GM12878 (cell line): ENCODE results near the gene CLDN15. TPM values are rescaled to one million over a fixed set of nuclear protein-coding genes. Genes with fewer than 3 reads are reported as not detected.

Experiments used
- ATAC-seq: fragments of 200-7000 bp; cut with Tn5 transposase; 3 replicates; pipeline ENCODE4 v1.9.1; 2020; ENCODE audit warnings: mild to moderate bottlenecking, moderate library complexity
- BruUV-seq: library from RNA; stranded (reverse); fragments of 400-500 nt; replicated peaks from 2 replicates; lab custom pipeline; 2021; lab: Mats Ljungman, UMichigan
- CTCF ChIA-PET: fragments of 300-600 bp; sonication (Branson Sonifier 250); formaldehyde crosslinking; extraction: SDS; loops from one replicate; lab custom pipeline; 2021; ENCODE audit warnings: inconsistent platforms; lab: Yijun Ruan, JAX
- POLR2A ChIA-PET: fragments of 350-600 bp; formaldehyde crosslinking; extraction: SDS; loops from one replicate; lab custom pipeline; 2021; ENCODE audit warnings: inconsistent platforms; lab: Charles Lee
- RAD21 ChIA-PET: fragments of 300-600 bp; sonication (Branson Sonifier 250); formaldehyde crosslinking; loops from one replicate; lab custom pipeline; 2023; ENCODE audit warnings: antibody characterized with exemption; ENCODE audit not compliant: unreplicated experiment; lab: Charles Lee
- SMC1A ChIA-PET: fragments of 300-600 bp; sonication (Branson Sonifier 250); formaldehyde crosslinking; loops from one replicate; lab custom pipeline; 2023; ENCODE audit not compliant: unreplicated experiment, uncharacterized antibody; lab: Charles Lee
- DNase-seq: peaks from one replicate; pipeline ENCODE4 v3.0.0-alpha.2; 2011; ENCODE audit warnings: low read depth, low spot score
- FAIRE-seq: peaks from 3 replicates; lab custom pipeline; 2011; peaks lifted over from hg19 to GRCh38; lab: Jason Lieb, UNC
- H2AFZ ChIP-seq: 2 replicates; pipeline ENCODE4 v1.6.0; 2011; ENCODE audit warnings: low read depth, low read length, control low read depth; ENCODE audit not compliant: control insufficient read depth
- H3K27ac ChIP-seq: 2 replicates; pipeline ENCODE4 v1.5.1; 2011; ENCODE audit warnings: control low read depth; ENCODE audit not compliant: control insufficient read depth, insufficient read depth
- H3K27me3 ChIP-seq, 2 experiments: replicated peaks in 1 of 2; 2 replicates each; pipeline versions ENCODE4 v1.6.0 to v1.6.1; 2011; ENCODE audit warnings: low read length in 1 of 2; ENCODE audit not compliant: control insufficient read depth in 2 of 2, insufficient read depth in 2 of 2
- H3K36me3 ChIP-seq, 2 experiments: 2 replicates each; pipeline ENCODE4 v1.5.1; 2011; ENCODE audit warnings: low read length in 1 of 2; ENCODE audit not compliant: control insufficient read depth in 2 of 2, insufficient read depth in 2 of 2
- H3K4me1 ChIP-seq: 2 replicates; pipeline ENCODE4 v1.6.1; 2011; ENCODE audit warnings: mild to moderate bottlenecking, low read length, moderate library complexity, mixed read lengths; ENCODE audit not compliant: control insufficient read depth, insufficient read depth
- H3K4me2 ChIP-seq: 2 replicates; pipeline ENCODE4 v1.6.0; 2011; ENCODE audit warnings: control low read depth; ENCODE audit not compliant: control insufficient read depth, insufficient read depth
- H3K4me3 ChIP-seq: fragments of 200-600 bp; sonication (generic); 2 replicates; pipeline ENCODE4 v1.5.1; 2016
- H3K79me2 ChIP-seq: 2 replicates; pipeline ENCODE4 v1.6.0; 2011; ENCODE audit warnings: low read length; ENCODE audit not compliant: control insufficient read depth, insufficient read depth
- H3K9ac ChIP-seq: 2 replicates; pipeline ENCODE4 v1.8.0; 2011; ENCODE audit warnings: low read length, control low read depth, mixed read lengths; ENCODE audit not compliant: control insufficient read depth, insufficient read depth
- H3K9me3 ChIP-seq: replicated peaks from 3 replicates; pipeline ENCODE4 v1.5.1; 2011; ENCODE audit warnings: mild to moderate bottlenecking, low read length; ENCODE audit not compliant: control insufficient read depth, insufficient read depth
- H4K20me1 ChIP-seq: 2 replicates; pipeline ENCODE4 v1.6.0; 2011; ENCODE audit not compliant: control insufficient read depth, insufficient read depth
- BHLHE40 ChIP-seq, 2 experiments: fragments of 450-650 bp in 1 of 2; IDR thresholded peaks; 2 replicates each; pipeline ENCODE4 v1.6.1; 2011 to 2017; ENCODE audit warnings: low read depth in 2 of 2, borderline replicate concordance in 1 of 2, improper control_type of control experiment in 1 of 2, low read length in 1 of 2, mild to moderate bottlenecking in 1 of 2
- E2F8 ChIP-seq: fragments of 450-650 bp; IDR thresholded peaks from 2 replicates; pipeline ENCODE4 v1.6.1; 2018; ENCODE audit warnings: mild to moderate bottlenecking, low read depth, moderate library complexity; ENCODE audit not compliant: partially characterized antibody
- EP300 ChIP-seq, 2 experiments: fragments of 150-350 bp in 1 of 2; IDR thresholded peaks; 2 replicates each; pipeline ENCODE4 v1.6.1; 2011 to 2012; ENCODE audit warnings: low read depth in 2 of 2, low read length in 2 of 2, borderline replicate concordance in 1 of 2, improper control_type of control experiment in 1 of 2, inconsistent platforms in 1 of 2; ENCODE audit not compliant: control insufficient read depth in 1 of 2
- ETV6 ChIP-seq, 2 experiments: fragments of 450-650 bp in 1 of 2; IDR thresholded peaks in 1 of 2; conservative IDR thresholded peaks in 1 of 2; 2 replicates each; pipeline ENCODE4 v1.6.1; 2014; ENCODE audit warnings: antibody characterized with exemption in 1 of 2, borderline replicate concordance in 1 of 2, low read depth in 1 of 2, mild to moderate bottlenecking in 1 of 2, moderate library complexity in 1 of 2
- HCFC1 ChIP-seq: fragments of 150-350 bp; IDR thresholded peaks from 2 replicates; pipeline ENCODE4 v1.6.1; 2014; ENCODE audit warnings: low read length
- HDAC6 ChIP-seq: fragments of 200-600 bp; sonication (generic); IDR thresholded peaks from one replicate; pipeline ENCODE4 v1.8.0; 2017; ENCODE audit warnings: antibody characterized with exemption; ENCODE audit not compliant: unreplicated experiment
- KAT2A ChIP-seq: conservative IDR thresholded peaks from 2 replicates; pipeline ENCODE4 v1.6.1; 2011; ENCODE audit warnings: low read depth, low read length; ENCODE audit not compliant: control insufficient read depth
- MLLT1 ChIP-seq: fragments of 450-650 bp; IDR thresholded peaks from 2 replicates; pipeline ENCODE4 v1.6.1; 2016; ENCODE audit warnings: mild to moderate bottlenecking
- PML ChIP-seq: IDR thresholded peaks from 2 replicates; pipeline ENCODE4 v1.6.1; 2012; ENCODE audit warnings: low read length, inconsistent platforms
- POLR2AphosphoS5 ChIP-seq: IDR thresholded peaks from 2 replicates; pipeline ENCODE4 v1.6.1; 2011; ENCODE audit warnings: mild to moderate bottlenecking, low read length, inconsistent platforms
- RAD21 ChIP-seq: IDR thresholded peaks from 2 replicates; pipeline ENCODE4 v1.6.1; 2011; ENCODE audit warnings: mild to moderate bottlenecking, low read depth, low read length, moderate library complexity; ENCODE audit not compliant: insufficient read depth
- RB1 ChIP-seq: fragments of 450-650 bp; formaldehyde crosslinking; IDR thresholded peaks from 2 replicates; pipeline ENCODE4 v1.6.1; 2017; ENCODE audit warnings: mild to moderate bottlenecking, borderline replicate concordance
- RFX5 ChIP-seq: IDR thresholded peaks from 2 replicates; pipeline ENCODE4 v1.6.1; 2011; ENCODE audit warnings: low read depth, low read length, improper control_type of control experiment
- SMARCA5 ChIP-seq: fragments of 450-650 bp; IDR thresholded peaks from 2 replicates; pipeline ENCODE4 v1.6.1; 2017; ENCODE audit warnings: mild to moderate bottlenecking
- SPI1 ChIP-seq: IDR thresholded peaks from 2 replicates; pipeline ENCODE4 v1.6.1; 2011; ENCODE audit warnings: low read depth, mild to moderate bottlenecking, low read length, moderate library complexity, borderline replicate concordance; ENCODE audit not compliant: insufficient read depth
- ZBED1 ChIP-seq: IDR thresholded peaks from 2 replicates; pipeline ENCODE4 v1.6.1; 2016; ENCODE audit warnings: borderline replicate concordance
- ZSCAN29 ChIP-seq: fragments of 450-650 bp; IDR thresholded peaks from 2 replicates; pipeline ENCODE4 v1.6.1; 2017; ENCODE audit warnings: mild to moderate bottlenecking, moderate library complexity
- WGBS: methylation state at CpG from one replicate; pipeline ENCODE4 v1.1.6; 2016; ENCODE audit warnings: low lambda C conversion rate; ENCODE audit not compliant: insufficient replicate concordance, insufficient coverage; ENCODE audit errors: missing lambda C conversion rate; 5-methylcytosine and 5-hydroxymethylcytosine counted together
- in situ Hi-C: fragments of 300-500 bp; cut with MboI; formaldehyde crosslinking; loops from 9 replicates; pipeline ENCODE4 v1.14.3; 2018; ENCODE audit warnings: mixed read lengths
- intact Hi-C: fragments of 100-400 bp; cut with micrococcal nuclease; formaldehyde crosslinking; loops from one replicate; pipeline ENCODE4 v1.14.2; 2022; ENCODE audit not compliant: unreplicated experiment
- polyA plus RNA-seq, 11 experiments: library from polyadenylated mRNA; depleted of rRNA in 4 of 11; unstranded in 6 of 11; stranded (reverse) in 5 of 11; fragments of >200 nt; fragmentation: Nextera tagmentation in 4 of 11; fragmentation: Illumina TruSeq in 1 of 11; extraction: Ambion mirVana in 4 of 11; extraction: Trizol in 1 of 11; gene quantifications; 1 replicate in 1 of 11; 2 replicates in 10 of 11; pipeline versions ENCODE4 v1.2.1 to v1.2.3, GENCODE V29; 2011 to 2016; ENCODE audit warnings: inconsistent platforms in 2 of 11, missing spikeins in 2 of 11, low read depth in 1 of 11
- total RNA-seq, 4 experiments: library from RNA; depleted of rRNA in 3 of 4; stranded (reverse); fragments of >200 nt in 3 of 4; fragmentation: Illumina TruSeq in 1 of 4; extraction: Trizol in 1 of 4; gene quantifications; 2 replicates each; pipeline versions ENCODE4 v1.2.1 to v1.2.3, GENCODE V29; 2013 to 2021
- TF ChIP-seq, protein P1 (sequence below): IDR thresholded peaks from 2 replicates; pipeline ENCODE4 v1.6.1; 2012; ENCODE audit warnings: low read length, inconsistent platforms

Gene CLDN15
- total and polyA plus RNA-seq, 10 of the 15 experiments (the other 5 are each of a cell fraction or from before 2014, with no cell fraction given): 0.47 to 15.0 (median 6.6) TPM

DNA sequence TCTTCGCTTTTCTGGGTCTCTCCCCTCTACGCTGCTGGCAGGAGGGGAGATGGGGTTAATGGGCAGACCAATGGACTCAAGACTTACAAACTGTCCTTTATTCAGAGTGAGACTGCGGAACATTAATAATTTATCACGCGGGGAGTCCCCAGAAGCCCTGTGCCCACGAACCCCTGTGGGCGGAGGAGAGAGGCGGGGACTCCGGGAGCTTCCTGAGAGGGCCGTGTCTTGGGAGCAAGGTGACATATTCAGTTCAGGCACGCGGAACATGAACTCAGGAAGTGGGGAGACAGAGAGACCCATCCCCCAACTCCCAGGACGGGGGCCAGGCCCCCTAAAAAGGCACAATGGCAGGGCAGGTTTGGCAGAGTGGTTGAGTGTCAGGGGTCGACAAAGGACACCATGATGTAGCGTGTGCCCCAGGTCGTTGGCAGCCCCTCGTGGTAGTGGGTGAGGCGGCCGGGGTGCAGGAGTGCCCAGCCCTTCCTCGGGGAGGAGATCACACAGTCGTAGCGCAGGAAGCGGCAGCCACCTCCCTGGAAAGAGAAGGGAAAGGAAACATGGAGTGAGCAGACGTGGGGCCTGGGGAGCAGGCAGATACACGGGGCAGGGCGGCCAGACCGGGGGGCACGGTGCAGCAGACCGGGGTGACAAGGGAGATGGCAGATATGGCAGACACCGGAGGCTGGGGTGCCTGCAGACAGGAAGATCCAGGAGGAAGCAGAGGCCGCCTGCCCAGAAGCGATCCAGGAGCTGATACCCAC lies 31.5 kb downstream of the CLDN15 start:
- no peak overlapping the region for H3K4me3 ChIP-seq
- no peak overlapping the region for H2AFZ ChIP-seq
- no peaks in the 10 kb centered on the region for H3K79me2 ChIP-seq
- no peaks in the 10 kb centered on the region; the same call in 1 of the 2 replicates for H3K4me1 ChIP-seq
- ChIA-PET POLR2A (interaction anchor here (1.1 to 1.5 kb wide), 2 partner anchors 12 to 46 kb away, joined by 3 to 4 read pairs; partner anchors contain the start of genes PLOD3 and ZNHIT1), RAD21 (no interaction called here), SMC1A (no interaction called here), CTCF (interaction anchor here (1.1 to 2.2 kb wide), 2 partner anchors 14 to 77 kb away, joined by 3 to 8 read pairs; no protein-coding TSS in a partner anchor)
- no peak overlapping the region for H3K4me2 ChIP-seq
- no peak for DNase-seq
- FAIRE-seq: no peak
- no peak for ATAC-seq
- intact Hi-C loops (no loop called here), in situ Hi-C loops (no loop called here)
- BruUV-seq: no TSS peak
- no peak overlapping the region for H3K9ac ChIP-seq
- H4K20me1 ChIP-seq: no peaks in the 10 kb centered on the region
- H3K27me3 ChIP-seq: peaks cover 0 to 2% of the 10 kb centered on the region in 2 experiments; a peak in 2 of 4 replicates
- peaks cover 0 to 3% of the 10 kb centered on the region in 2 experiments; a peak in 2 of 4 replicates for H3K36me3 ChIP-seq
- no peak overlapping the region for H3K27ac ChIP-seq
- 84% methylated on average over 32 of the region's 32 CpGs for WGBS
- no peaks in the 10 kb centered on the region for H3K9me3 ChIP-seq
- TF ChIP-seq POLR2AphosphoS5 (no peak), BHLHE40 (IDR thresholded peaks at IDR 0.05; ENCODE audit: borderline replicate concordance in 1 of 2, low read depth in 2 of 2, low read length in 1 of 2) (no peak), HCFC1 (no peak), E2F8 (no peak), RB1 (no peak), HDAC6 (no peak), ZBED1 (no peak), ETV6 (conservative IDR thresholded peaks at IDR 0.05 in 1 of 2, IDR thresholded peaks at IDR 0.05 in 1 of 2; ENCODE audit: borderline replicate concordance in 1 of 2, low read depth in 1 of 2) (no peak), MLLT1 (no peak), PML (no peak), KAT2A (no peak), SPI1 (no peak), SMARCA5 (no peak), RAD21 (no peak), ZSCAN29 (no peak), EP300 (IDR thresholded peaks at IDR 0.05; ENCODE audit: borderline replicate concordance in 1 of 2, control insufficient read depth in 1 of 2, low read depth in 2 of 2, low read length in 2 of 2) (no peak), RFX5 (no peak)
- TF ChIP-seq, protein P1, sequence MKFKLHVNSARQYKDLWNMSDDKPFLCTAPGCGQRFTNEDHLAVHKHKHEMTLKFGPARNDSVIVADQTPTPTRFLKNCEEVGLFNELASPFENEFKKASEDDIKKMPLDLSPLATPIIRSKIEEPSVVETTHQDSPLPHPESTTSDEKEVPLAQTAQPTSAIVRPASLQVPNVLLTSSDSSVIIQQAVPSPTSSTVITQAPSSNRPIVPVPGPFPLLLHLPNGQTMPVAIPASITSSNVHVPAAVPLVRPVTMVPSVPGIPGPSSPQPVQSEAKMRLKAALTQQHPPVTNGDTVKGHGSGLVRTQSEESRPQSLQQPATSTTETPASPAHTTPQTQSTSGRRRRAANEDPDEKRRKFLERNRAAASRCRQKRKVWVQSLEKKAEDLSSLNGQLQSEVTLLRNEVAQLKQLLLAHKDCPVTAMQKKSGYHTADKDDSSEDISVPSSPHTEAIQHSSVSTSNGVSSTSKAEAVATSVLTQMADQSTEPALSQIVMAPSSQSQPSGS: no peak
